ENCODE results near the gene GADD45GIP1.
"Not testable (repeated sequence)": the region's sequence is repeated elsewhere in the genome, so short reads cannot be mapped to it uniquely, and the experiment has no call there.

Gene GADD45GIP1

GRCh38 chr19:12957389-12957952 lies 448 bp upstream of the GADD45GIP1 start:
- not testable (repeated sequence) for DNase-seq

- DNase-seq: no peak
These were observed 1.0 kb downstream of the GADD45GIP1 start for GRCh38 chr19:12955996-12956395.

GRCh38 chr19:12955575-12955974 lies 1.4 kb downstream of the GADD45GIP1 start:
- not testable (repeated sequence) for DNase-seq

GRCh38 chr19:12954612-12954962 lies 2.4 kb downstream of the GADD45GIP1 start:
- DNase-seq: no peak

GRCh38 chr19:12953799-12954611 lies 3.0 kb downstream of the GADD45GIP1 start:
- DNase-seq: no peak

DNA sequence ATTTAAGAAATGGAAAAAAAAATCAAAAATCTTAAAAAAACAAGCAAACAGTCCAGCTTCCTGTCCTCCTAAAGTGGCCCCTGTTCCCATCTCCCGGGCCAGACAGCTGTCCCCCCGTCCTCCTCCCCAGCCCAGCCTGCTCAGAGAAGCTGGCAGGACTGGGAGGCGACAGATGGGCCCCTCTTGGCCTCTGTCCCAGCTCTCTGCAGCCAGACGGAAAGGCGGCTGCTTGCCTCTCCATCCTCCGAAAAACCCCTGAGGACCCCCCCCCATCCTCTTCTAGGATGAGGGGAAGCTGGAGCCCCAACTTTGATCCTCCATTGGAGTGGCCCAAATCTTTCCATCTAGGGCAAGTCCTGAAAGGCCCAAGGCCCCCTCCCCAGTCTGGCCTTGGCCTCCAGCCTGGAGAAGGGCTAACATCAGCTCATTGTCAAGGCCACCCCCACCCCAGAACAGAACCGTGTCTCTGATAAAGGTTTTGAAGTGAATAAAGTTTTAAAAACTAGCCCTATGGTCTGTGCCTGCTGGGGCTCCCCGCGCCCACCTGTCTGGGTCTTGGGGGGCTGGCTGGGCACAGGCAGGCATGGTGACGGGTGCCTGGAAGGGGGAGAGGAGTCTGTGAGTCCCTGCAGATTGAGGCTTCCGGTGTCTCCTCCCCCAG lies 3.8 kb downstream of the GADD45GIP1 start:
- peak; percentile 74 for DNase-seq

- DNase-seq: peak; percentile 41
These were observed 4.4 kb downstream of the GADD45GIP1 start for GRCh38 chr19:12952488-12953137.

GRCh38 chr19:12952050-12952449 lies 5.0 kb downstream of the GADD45GIP1 start:
- not testable (repeated sequence) for DNase-seq

- no peak for DNase-seq
These were observed 7.4 kb downstream of the GADD45GIP1 start for GRCh38 chr19:12949363-12950283.

GRCh38 chr19:12948612-12949362 lies 8.2 kb downstream of the GADD45GIP1 start:
- no peak for DNase-seq

DNA sequence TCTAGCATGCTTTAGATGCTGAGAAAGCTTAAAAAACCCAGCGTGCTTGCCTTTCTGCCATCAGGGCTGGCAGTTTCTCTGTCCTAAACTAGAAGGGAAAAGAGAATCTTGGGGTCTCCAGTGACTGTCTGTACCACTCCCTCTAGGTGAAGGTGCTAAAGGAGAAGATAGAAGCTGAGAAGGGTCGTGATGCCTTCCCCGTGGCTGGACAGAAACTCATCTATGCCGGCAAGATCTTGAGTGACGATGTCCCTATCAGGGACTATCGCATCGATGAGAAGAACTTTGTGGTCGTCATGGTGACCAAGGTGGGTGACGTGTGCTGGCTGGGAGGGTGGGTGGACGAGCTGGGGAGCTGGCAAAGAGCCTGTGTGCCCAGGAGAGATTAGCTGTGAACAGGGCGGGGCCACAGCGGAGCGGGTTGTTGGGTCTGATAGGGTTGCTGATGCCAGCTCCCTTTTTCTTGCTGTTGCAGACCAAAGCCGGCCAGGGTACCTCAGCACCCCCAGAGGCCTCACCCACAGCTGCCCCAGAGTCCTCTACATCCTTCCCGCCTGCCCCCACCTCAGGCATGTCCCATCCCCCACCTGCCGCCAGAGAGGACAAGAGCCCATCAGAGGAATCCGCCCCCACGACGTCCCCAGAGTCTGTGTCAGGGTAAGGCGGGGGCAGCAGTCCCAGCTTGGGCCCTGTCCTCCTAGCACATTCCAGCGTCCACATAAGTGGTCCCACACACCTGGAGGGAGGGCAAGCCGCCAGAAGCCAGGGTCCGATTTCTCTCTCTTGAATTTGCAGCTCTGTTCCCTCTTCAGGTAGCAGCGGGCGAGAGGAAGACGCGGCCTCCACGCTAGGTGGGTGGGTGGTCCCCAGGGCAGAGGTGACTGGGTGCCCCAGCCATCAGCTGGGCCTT lies 9.1 kb downstream of the GADD45GIP1 start:
- no peak for DNase-seq

- DNase-seq: no peak
These were observed 10.1 kb downstream of the GADD45GIP1 start for GRCh38 chr19:12946731-12947496.

- DNase-seq: peak; percentile 42
These were observed 10.8 kb downstream of the GADD45GIP1 start for GRCh38 chr19:12946092-12946721.

- DNase-seq: peak; percentile 97
These were observed 11.4 kb downstream of the GADD45GIP1 start, which contains the start of gene RAD23A for GRCh38 chr19:12945479-12946091. TSS of gene RAD23A (plus strand) at chr19:12945862. CDS start at chr19:12945949, 87 bp downstream.

GRCh38 chr19:12944104-12944674 lies 12.8 kb downstream of the GADD45GIP1 start:
- DNase-seq: no peak

DNA sequence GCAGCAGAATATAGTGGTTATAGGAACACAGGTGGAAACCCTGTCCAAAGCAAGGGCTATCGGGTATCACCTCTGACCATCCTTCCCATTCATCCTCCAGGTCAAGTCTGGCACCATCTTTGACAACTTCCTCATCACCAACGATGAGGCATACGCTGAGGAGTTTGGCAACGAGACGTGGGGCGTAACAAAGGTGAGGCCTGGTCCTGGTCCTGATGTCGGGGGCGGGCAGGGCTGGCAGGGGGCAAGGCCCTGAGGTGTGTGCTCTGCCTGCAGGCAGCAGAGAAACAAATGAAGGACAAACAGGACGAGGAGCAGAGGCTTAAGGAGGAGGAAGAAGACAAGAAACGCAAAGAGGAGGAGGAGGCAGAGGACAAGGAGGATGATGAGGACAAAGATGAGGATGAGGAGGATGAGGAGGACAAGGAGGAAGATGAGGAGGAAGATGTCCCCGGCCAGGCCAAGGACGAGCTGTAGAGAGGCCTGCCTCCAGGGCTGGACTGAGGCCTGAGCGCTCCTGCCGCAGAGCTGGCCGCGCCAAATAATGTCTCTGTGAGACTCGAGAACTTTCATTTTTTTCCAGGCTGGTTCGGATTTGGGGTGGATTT lies 13.5 kb downstream of the GADD45GIP1 start:
- no peak for DNase-seq

GRCh38 chr19:12940897-12941296 lies 16.1 kb downstream of the GADD45GIP1 start:
- no peak for DNase-seq

DNA sequence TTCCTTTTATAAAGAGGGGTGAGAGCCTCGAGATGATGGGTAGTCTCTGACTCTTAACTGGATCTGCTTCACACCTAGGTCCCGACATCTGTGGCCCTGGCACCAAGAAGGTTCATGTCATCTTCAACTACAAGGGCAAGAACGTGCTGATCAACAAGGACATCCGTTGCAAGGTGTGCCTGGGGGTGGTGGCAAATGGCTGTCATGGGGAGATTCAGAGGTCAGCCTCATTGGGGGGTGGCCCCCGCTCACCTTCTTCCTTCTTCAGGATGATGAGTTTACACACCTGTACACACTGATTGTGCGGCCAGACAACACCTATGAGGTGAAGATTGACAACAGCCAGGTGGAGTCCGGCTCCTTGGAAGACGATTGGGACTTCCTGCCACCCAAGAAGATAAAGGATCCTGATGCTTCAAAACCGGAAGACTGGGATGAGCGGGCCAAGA lies 17.0 kb downstream of the GADD45GIP1 start:
- no peak for DNase-seq

Data from NCI-H1092 (cell line).